B cell (primary cell): ENCODE measurements around the gene HJV. TPM values are rescaled to one million over a fixed set of nuclear protein-coding genes. Genes with fewer than 3 reads are reported as not detected.
"Not testable (repeated sequence)": the region's sequence is repeated elsewhere in the genome, so short reads cannot be mapped to it uniquely, and the experiment has no call there.

Source experiments
- ATAC-seq: fragments of 200-7000 bp; cut with Tn5 transposase; one replicate; pipeline ENCODE4 v1.10.0; 2021; ENCODE audit warnings: low read depth, mild to moderate bottlenecking, moderate number of reproducible peaks, moderate library complexity
- CTCF ChIA-PET: fragments of 350-600 bp; sonication (Branson Sonifier 250); formaldehyde crosslinking; loops from one replicate; lab custom pipeline; 2021; ENCODE audit warnings: antibody characterized with exemption, inconsistent platforms; lab: Charles Lee
- POLR2A ChIA-PET: fragments of 350-600 bp; sonication (Branson Sonifier 250); formaldehyde crosslinking; loops from one replicate; lab custom pipeline; 2021; ENCODE audit warnings: antibody characterized with exemption; lab: Charles Lee
- DNase-seq: peaks from one replicate; pipeline ENCODE4 v3.0.0; 2013
- H2AFZ ChIP-seq: 2 replicates; pipeline ENCODE4 v1.6.1; 2012; ENCODE audit warnings: mild to moderate bottlenecking, low read depth, low read length; ENCODE audit not compliant: insufficient read depth, poor library complexity, severe bottlenecking
- H3K27ac ChIP-seq, 2 donors: 1 replicate in 1 of 2; 2 replicates in 1 of 2; pipeline ENCODE4 v1.5.1; 2012 to 2013; ENCODE audit warnings: low read length in 2 of 2, mild to moderate bottlenecking in 2 of 2, moderate library complexity in 1 of 2
- H3K27me3 ChIP-seq, 4 experiments: fragments of 200-600 bp in 1 of 4; sonication (generic) in 1 of 4; replicated peaks in 1 of 4; 1 replicate in 2 of 4; 2 replicates in 2 of 4; pipeline versions ENCODE4 v1.6.1 to v1.7.0; 2013 to 2016; ENCODE audit warnings: low read length in 3 of 4, mild to moderate bottlenecking in 2 of 4, mixed read lengths in 1 of 4, moderate library complexity in 1 of 4; ENCODE audit not compliant: insufficient read depth in 4 of 4, control insufficient read depth in 3 of 4; ENCODE audit errors: control extremely low read depth in 1 of 4
- H3K36me3 ChIP-seq, 2 experiments: replicated peaks in 1 of 2; 1 replicate in 1 of 2; 2 replicates in 1 of 2; pipeline versions ENCODE4 v1.6.1 to v1.7.1; 2013; ENCODE audit warnings: low read length in 1 of 2; ENCODE audit not compliant: insufficient read depth in 2 of 2, control insufficient read depth in 1 of 2; ENCODE audit errors: control extremely low read depth in 1 of 2, extremely low read depth in 1 of 2
- H3K4me1 ChIP-seq, 2 donors: fragments of 200-600 bp in 1 of 2; sonication (generic) in 1 of 2; 1 replicate in 1 of 2; 2 replicates in 1 of 2; pipeline versions ENCODE4 v1.5.1 to v1.6.1; 2013 to 2017; ENCODE audit warnings: low read length in 2 of 2; ENCODE audit not compliant: control insufficient read depth in 2 of 2, insufficient read depth in 2 of 2
- H3K4me2 ChIP-seq: replicated peaks from 2 replicates; pipeline ENCODE3; 2012; ENCODE audit warnings: mild to moderate bottlenecking, low read depth, low read length; ENCODE audit not compliant: poor library complexity, severe bottlenecking
- H3K4me3 ChIP-seq, 5 experiments: fragments of 200-600 bp in 1 of 5; sonication (generic) in 1 of 5; 1 replicate in 3 of 5; 2 replicates in 2 of 5; pipeline versions ENCODE4 v1.5.1 to v1.7.0; 2011 to 2016; ENCODE audit warnings: low read length in 4 of 5, mild to moderate bottlenecking in 4 of 5, low read depth in 2 of 5, control low read depth in 1 of 5, moderate library complexity in 1 of 5; ENCODE audit not compliant: insufficient read depth in 1 of 5; ENCODE audit errors: control extremely low read depth in 1 of 5, extremely low read depth in 1 of 5
- H3K79me2 ChIP-seq: fragments of 200-600 bp; sonication (generic); one replicate; pipeline ENCODE4 v1.6.0; 2016; ENCODE audit warnings: low read length; ENCODE audit not compliant: control insufficient read depth, insufficient read depth
- H3K9ac ChIP-seq: fragments of 200-600 bp; sonication (generic); 2 replicates; pipeline ENCODE4 v1.6.1; 2017; ENCODE audit warnings: mild to moderate bottlenecking, low read length, moderate library complexity
- H3K9me3 ChIP-seq, 3 donors: one replicate each; pipeline versions ENCODE4 v1.6.1 to v1.7.1; 2013; ENCODE audit warnings: low read length in 2 of 3; ENCODE audit not compliant: control insufficient read depth in 2 of 3, insufficient read depth in 1 of 3; ENCODE audit errors: control extremely low read depth in 1 of 3
- H4K20me1 ChIP-seq: 2 replicates; pipeline ENCODE4 v1.6.0; 2012; ENCODE audit warnings: mild to moderate bottlenecking, low read length; ENCODE audit not compliant: insufficient read depth, control insufficient read depth, poor library complexity, severe bottlenecking
- H3K27ac Mint-ChIP-seq: one replicate; pipeline ENCODE4 v1.8.0; 2021; ENCODE audit warnings: mixed read lengths
- H3K27me3 Mint-ChIP-seq: one replicate; pipeline ENCODE4 v1.8.0; 2021; ENCODE audit warnings: mixed read lengths
- H3K4me1 Mint-ChIP-seq: one replicate; pipeline ENCODE4 v1.8.0; 2021; ENCODE audit warnings: mixed read lengths
- H3K4me3 Mint-ChIP-seq: one replicate; pipeline ENCODE4 v1.8.0; 2021; ENCODE audit warnings: mixed read lengths
- H3K9me3 Mint-ChIP-seq: one replicate; pipeline ENCODE4 v1.8.0; 2022; ENCODE audit warnings: mixed read lengths; ENCODE audit not compliant: insufficient read depth
- EZH2 ChIP-seq: IDR thresholded peaks from 2 replicates; pipeline ENCODE4 v1.6.1; 2012; ENCODE audit warnings: borderline replicate concordance, low read depth, mild to moderate bottlenecking, moderate library complexity, low read length; ENCODE audit not compliant: insufficient read depth, poor library complexity, severe bottlenecking
- WGBS: methylation state at CpG from one replicate; pipeline ENCODE4 v1.1.5; 2013; ENCODE audit warnings: missing lambda C conversion rate; ENCODE audit not compliant: insufficient coverage; 5-methylcytosine and 5-hydroxymethylcytosine counted together
- intact Hi-C: fragments of 100-400 bp; cut with micrococcal nuclease; formaldehyde crosslinking; loops from one replicate; pipeline ENCODE4 v1.10.0; 2022
- polyA minus RNA-seq: library from RNA; depleted of rRNA, polyadenylated mRNA; stranded (reverse); fragments of >200 nt; gene quantifications from 2 replicates; pipeline ENCODE4 v1.2.3, GENCODE V29; 2012
- polyA plus RNA-seq: library from polyadenylated mRNA; depleted of rRNA; stranded (reverse); fragments of >200 nt; gene quantifications from 2 replicates; pipeline ENCODE4 v1.2.3, GENCODE V29; 2012
- total RNA-seq, 2 donors: library from RNA; stranded (reverse); fragments of 120-200 nt in 1 of 2; gene quantifications; 1 replicate in 1 of 2; 2 replicates in 1 of 2; pipeline versions ENCODE4 v1.2.3 to v1.2.4, GENCODE V29; 2013 to 2022

HJV gene, protein sequence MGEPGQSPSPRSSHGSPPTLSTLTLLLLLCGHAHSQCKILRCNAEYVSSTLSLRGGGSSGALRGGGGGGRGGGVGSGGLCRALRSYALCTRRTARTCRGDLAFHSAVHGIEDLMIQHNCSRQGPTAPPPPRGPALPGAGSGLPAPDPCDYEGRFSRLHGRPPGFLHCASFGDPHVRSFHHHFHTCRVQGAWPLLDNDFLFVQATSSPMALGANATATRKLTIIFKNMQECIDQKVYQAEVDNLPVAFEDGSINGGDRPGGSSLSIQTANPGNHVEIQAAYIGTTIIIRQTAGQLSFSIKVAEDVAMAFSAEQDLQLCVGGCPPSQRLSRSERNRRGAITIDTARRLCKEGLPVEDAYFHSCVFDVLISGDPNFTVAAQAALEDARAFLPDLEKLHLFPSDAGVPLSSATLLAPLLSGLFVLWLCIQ
- total RNA-seq (not detected in 2 replicates), polyA plus RNA-seq (not detected in 2 replicates), polyA minus RNA-seq (0.21 TPM in 1 of 2 replicates, not detected in the other)
- total RNA-seq (2013): 5.3 TPM

DNA sequence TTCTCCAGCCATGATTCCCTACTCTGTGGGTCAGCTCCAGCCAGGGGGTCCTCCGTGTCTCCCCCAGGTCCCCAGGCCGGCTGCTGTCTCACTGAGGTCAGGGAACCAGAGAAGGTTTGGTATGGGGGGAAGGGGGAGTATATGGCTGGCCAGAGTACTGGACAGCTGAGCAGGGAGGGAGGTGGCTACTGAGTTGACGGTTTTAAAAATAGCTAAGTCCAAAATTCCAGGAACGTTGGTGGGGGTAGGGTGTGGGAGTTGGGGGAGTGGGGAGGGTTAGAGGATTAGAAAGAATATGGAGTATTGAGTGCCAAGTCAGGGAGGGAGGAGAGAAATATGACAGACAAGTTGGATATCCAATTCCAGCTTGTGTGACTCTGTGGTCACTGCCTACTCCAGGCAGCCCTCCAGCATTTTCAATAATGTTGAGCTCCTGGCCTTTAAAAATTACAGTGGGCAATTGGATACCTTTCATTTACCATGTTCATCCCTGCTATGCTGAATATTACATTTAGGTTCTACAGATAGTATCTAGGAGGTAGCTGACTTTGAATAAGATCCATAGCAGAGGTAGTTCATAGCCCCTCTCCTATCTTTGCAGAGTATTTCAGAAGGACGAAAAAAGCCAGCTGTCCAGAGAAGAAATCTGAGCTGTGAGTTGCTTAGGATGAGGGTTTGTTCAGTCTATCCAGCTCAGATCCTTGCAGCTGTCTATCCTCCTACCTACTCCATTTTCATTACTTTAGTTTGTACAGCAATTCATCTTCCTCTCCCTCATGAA lies at the start of gene HJV:
Gene HJV, minus strand, starts transcription at position 114 of the 781 bp plus-strand sequence. CDS start 1,504 bp downstream, outside the sequence.
- ATAC-seq (no peak), DNase-seq (no peak)
- Histone ChIP-seq H3K9ac (no peak within 1 kb of the TSS), H3K9me3 (no peaks in the 10 kb centered on the region), H3K79me2 (no peaks in the 10 kb centered on the region), H3K4me1 (peaks cover 10 to 19% of the 10 kb centered on the region in 2 donors), H3K27ac (no peak within 1 kb of the TSS), H3K36me3 (no peaks in the 10 kb centered on the region), H3K4me2 (no peak within 1 kb of the TSS), H4K20me1 (no peaks in the 10 kb centered on the region), H2AFZ (no peak within 1 kb of the TSS), H3K27me3 (peaks cover 0 to 46% (median 32%) of the 10 kb centered on the region in 4 experiments), H3K4me3 (no peak within 1 kb of the TSS)
- WGBS: 94% methylated on average over 4 of the region's 5 CpGs
- ChIA-PET CTCF (interaction anchor here (0.5 to 2.4 kb wide), 7 partner anchors 9 to 177 kb away, joined by 3 to 7 read pairs (median 5); partner anchors contain the start of gene NUDT17), POLR2A (no interaction called here)
- intact Hi-C loops: no loop called here
- Mint-ChIP-seq H3K4me3 (no peak within 1 kb of the TSS), H3K27me3 (peaks cover 69% of the 10 kb centered on the region), H3K4me1 (peaks cover 10% of the 10 kb centered on the region), H3K9me3 (no peaks in the 10 kb centered on the region), H3K27ac (no peak within 1 kb of the TSS)
- no peak for TF ChIP-seq EZH2

DNA sequence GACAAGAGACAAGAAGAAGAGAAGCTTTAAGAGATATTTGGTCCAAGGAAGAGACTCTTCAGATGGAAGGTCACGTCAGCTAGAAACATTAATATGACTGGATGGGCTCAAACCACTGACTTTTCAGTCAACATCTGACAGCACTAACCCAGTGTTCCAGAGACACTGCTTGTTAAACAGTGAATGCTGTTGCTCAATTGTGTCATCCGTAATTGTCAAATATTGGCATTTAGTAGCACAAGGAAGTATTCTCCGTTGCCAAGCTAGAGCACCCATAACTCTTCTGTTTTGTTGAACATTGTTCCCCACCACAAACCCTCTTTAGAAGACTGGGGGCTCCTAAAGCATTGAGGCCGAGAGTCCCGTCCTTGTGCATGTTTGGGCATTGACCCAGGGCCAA lies 37.6 kb upstream of the HJV start:
- POLR2A ChIA-PET, H3K4me2 ChIP-seq, H3K27me3 ChIP-seq, H3K9me3 ChIP-seq, H3K4me1 ChIP-seq, H3K4me3 Mint-ChIP-seq, intact Hi-C loops, H3K4me1 Mint-ChIP-seq, CTCF ChIA-PET, H3K27ac Mint-ChIP-seq, H3K9ac ChIP-seq, H4K20me1 ChIP-seq, H3K79me2 ChIP-seq, H3K36me3 ChIP-seq, H3K27me3 Mint-ChIP-seq, DNase-seq, ATAC-seq, H3K9me3 Mint-ChIP-seq, H3K27ac ChIP-seq, H3K4me3 ChIP-seq, H2AFZ ChIP-seq: not testable (repeated sequence)
- no CpG with 5 or more reads among the region's 5 CpGs for WGBS

DNA sequence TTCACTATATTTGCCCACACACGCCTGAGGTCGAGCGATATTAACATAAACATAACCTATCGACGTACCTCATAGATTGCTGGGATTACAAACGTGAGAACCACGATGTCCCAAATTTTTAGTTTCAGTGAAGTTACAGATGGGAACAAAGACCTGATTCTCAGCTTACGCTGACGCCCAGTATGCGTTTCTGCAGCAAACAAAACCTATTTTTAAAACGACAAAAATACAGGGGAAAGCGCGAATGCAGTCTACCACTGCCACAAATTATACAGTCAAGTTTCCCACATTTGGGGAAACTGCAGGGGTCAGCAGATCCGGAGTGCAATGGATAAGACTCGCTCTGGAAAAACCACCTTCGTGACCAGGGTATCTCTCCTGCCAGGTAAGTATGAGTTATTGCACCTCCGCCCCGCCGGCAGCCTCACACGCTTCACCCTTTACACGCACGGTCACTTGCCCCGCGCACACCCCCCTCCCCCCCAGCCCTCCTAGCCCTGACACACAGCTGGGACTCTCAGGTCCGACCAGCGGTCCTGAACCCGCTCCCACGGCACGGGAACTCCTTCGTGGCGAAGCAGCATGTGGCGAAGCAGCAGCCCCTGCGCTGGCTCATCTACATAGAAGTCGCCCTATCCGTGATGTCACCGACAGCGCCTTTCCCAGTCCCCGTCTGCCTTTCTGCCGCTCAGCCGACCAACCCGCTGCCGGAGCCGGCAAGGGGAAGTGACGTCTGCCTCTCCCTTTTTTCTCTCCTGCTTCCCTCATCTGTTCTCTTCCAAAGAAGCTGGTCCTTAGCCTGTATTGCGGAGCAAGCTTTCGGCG lies 30.5 kb upstream of the HJV start:
- peak overlapping the region; percentile 81 for H2AFZ ChIP-seq
- peak overlapping the region; percentile 90 for H3K4me3 Mint-ChIP-seq
- H3K27ac ChIP-seq: peak overlapping the region; percentile 81 to 96
- H3K4me1 ChIP-seq, H3K27me3 Mint-ChIP-seq, H3K27me3 ChIP-seq, H4K20me1 ChIP-seq, H3K9me3 ChIP-seq, H3K36me3 ChIP-seq, intact Hi-C loops, H3K9me3 Mint-ChIP-seq, H3K79me2 ChIP-seq: not testable (repeated sequence)
- POLR2A ChIA-PET: interaction anchor here (0.7 to 1.7 kb wide), 7 partner anchors 11 to 227 kb away, joined by 3 to 24 read pairs (median 5); partner anchors contain the start of genes LIX1L and PIAS3
- DNase-seq: peak; percentile 91
- H3K27ac Mint-ChIP-seq: peak overlapping the region; percentile 99
- H3K4me3 ChIP-seq: peak overlapping the region; percentile 17 to 50 (median 41)
- CTCF ChIA-PET: interaction anchor here (0.7 to 3.4 kb wide), 5 partner anchors 8 to 125 kb away, joined by 3 to 30 read pairs (median 5); partner anchors contain the start of gene RBM8A
- H3K9ac ChIP-seq: peak overlapping the region; percentile 74
- 3% methylated on average over 34 of the region's 47 CpGs for whole genome bisulfite sequencing
- peak overlapping the region; percentile 72 for H3K4me2 ChIP-seq
- ATAC-seq: peak; percentile 86
- H3K4me1 Mint-ChIP-seq: peaks cover 20% of the 10 kb centered on the region
